ENCODE results near the gene CENPF. TPM values are rescaled to one million over a fixed set of nuclear protein-coding genes. Genes with fewer than 3 reads are reported as not detected.

The CENPF gene, protein sequence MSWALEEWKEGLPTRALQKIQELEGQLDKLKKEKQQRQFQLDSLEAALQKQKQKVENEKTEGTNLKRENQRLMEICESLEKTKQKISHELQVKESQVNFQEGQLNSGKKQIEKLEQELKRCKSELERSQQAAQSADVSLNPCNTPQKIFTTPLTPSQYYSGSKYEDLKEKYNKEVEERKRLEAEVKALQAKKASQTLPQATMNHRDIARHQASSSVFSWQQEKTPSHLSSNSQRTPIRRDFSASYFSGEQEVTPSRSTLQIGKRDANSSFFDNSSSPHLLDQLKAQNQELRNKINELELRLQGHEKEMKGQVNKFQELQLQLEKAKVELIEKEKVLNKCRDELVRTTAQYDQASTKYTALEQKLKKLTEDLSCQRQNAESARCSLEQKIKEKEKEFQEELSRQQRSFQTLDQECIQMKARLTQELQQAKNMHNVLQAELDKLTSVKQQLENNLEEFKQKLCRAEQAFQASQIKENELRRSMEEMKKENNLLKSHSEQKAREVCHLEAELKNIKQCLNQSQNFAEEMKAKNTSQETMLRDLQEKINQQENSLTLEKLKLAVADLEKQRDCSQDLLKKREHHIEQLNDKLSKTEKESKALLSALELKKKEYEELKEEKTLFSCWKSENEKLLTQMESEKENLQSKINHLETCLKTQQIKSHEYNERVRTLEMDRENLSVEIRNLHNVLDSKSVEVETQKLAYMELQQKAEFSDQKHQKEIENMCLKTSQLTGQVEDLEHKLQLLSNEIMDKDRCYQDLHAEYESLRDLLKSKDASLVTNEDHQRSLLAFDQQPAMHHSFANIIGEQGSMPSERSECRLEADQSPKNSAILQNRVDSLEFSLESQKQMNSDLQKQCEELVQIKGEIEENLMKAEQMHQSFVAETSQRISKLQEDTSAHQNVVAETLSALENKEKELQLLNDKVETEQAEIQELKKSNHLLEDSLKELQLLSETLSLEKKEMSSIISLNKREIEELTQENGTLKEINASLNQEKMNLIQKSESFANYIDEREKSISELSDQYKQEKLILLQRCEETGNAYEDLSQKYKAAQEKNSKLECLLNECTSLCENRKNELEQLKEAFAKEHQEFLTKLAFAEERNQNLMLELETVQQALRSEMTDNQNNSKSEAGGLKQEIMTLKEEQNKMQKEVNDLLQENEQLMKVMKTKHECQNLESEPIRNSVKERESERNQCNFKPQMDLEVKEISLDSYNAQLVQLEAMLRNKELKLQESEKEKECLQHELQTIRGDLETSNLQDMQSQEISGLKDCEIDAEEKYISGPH (N-terminal part only)
- 28.3 TPM in 2 replicates for total RNA-seq

GRCh38 chr1:214602764-214603657 is at the start of gene CENPF:
TSS of gene CENPF (plus strand) at chr1:214603195. CDS start at chr1:214613755, 10,560 bp downstream.

Other genes with a start within 250 kb of the CENPF start
- gene PTPN14, start 51.6 kb upstream of the CENPF start, total RNA-seq = 26.8 and 27.5 TPM in 2 replicates

Data from epithelial cell of alveolus of lung (primary cell).